Islet precursor cell (in vitro differentiated cells): ENCODE data around the gene GPC3.

ENCODE experiments used
- DNase-seq: peaks from one replicate; pipeline ENCODE4 v3.0.0-alpha.2; 2018

Gene GPC3

DNA sequence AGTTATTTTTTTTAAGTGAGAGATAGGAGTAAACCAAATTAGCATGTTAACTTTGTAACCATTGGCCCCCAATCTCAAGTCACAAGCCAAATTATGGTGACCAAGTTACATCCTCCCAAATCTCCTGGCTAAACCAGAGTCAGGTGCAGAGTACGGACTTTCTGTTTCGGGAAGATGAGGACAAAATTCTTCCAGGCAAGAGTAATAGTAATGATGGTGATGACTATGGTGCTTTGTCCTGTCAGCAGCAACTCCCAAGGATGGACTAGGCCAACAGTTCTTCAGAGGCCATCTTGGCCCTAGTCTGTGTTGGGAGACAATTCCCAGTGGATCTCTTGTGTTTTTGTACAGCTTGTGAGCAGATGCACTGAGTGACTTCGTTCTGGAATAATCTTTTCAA, 148.8 kb downstream of the GPC3 start:
- no peak for DNase-seq

DNA sequence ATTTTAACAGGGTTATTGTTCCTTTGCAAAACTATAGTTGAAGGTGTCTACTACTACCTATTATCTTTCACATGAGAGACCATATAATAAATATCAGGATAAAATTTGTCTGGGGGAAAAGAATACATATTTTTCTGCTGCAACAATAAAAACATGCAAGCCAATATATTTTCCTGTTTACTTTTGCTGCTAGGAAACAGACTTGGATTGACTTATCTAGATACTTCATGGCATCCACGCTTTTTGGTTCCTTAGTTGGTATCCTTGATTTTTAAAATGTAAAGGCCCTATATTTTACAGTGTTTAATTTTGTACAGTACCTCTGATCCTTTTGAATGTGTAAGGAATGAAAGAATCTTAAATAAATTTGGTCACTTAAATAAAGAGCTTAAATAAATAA, 150.6 kb downstream of the GPC3 start:
- DNase-seq: no peak

DNA sequence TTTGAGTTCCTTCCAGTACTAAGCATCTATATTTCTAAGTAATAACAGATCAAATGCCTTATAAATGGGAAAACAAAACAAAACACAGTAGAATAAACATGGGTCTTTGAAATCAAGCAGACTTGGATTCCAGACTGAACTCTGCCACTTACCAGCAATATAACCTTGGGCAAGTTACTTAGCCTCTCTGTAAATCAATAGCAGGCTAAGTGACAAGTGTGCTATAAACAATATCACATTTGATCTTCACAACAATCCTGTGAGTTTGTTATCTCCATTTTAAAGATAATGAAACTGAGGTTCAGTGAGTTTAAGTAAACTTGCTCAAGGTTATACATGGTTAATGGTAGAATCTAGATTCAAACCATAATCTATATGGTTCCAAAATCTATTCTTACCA, 165.8 kb downstream of the GPC3 start:
- no peak for DNase-seq

DNA sequence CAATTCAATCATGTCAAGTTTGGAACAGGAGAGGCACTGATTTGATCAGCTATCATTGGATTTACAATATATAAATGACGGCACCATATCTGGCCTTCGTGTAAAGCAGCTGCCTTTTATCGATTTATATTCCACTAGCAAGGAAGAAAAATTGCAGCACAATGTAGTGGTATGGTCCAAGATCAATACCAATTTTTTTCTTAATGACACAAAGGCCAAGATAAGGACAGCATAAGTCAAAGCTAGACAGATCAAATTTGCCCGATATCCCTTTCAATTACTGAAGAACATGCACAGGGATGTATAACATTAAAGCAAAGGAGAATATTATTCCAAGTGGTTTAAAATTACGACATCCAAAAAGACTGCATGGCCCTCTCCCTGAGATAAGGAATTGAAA, 167.4 kb downstream of the GPC3 start:
- no peak for DNase-seq

DNA sequence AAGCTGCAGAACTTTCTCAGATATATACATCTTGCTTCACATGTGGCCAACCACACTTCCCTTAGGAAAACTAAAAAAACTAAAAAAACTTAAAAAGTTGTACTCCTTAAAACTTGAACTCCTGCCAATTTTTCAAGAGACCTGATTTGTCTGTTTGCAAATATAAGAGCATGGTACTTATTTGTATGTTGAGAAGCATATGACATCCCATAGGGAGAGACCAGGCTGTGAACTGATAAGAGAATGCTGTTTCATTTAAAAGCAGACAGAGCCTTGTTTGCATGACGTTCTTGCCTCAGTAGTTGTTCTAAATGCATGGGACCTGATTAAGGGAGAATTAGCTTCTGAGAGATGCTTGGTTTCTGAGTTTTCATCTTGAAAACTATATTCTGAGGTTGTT, 169.9 kb downstream of the GPC3 start:
- DNase-seq: no peak

DNA sequence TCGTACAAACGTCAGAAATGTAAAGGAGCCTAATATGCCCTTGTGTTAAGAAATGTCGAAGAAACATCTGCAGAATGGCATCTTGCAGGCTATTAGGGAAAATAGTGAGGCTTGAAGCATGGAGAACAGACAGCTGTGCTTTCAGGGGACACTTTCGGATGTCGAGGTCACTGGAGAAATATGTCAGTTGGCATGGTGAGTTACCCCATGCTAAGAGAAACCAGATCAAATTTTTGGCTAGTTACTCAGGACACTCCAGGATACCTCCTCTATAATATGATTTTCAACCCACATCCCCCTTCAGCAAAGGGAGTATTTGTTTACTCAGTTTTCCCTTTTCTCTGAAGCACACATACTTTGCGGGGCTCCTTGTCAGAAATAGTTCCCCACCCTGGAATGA, 171.4 kb downstream of the GPC3 start:
- DNase-seq: no peak

DNA sequence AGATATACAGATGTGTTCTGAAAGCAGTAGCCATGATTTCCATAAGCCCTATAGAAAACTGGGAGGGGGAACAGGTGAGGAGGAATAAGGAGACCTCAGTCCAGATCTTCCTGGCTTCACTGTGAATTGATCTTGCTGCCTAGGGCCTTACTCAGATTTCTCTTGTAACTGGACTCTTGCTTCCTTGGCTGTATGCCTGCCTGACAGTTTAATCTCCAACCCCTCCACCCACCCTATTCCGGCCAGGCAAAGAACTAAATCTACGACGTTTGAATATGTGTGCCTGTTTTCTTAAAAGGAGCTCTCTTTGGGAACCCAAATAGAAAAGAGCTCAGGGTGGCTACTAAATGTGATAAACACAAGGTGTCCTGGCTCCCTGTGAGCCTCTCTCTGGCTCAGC, 173.0 kb downstream of the GPC3 start:
- no peak for DNase-seq

DNA sequence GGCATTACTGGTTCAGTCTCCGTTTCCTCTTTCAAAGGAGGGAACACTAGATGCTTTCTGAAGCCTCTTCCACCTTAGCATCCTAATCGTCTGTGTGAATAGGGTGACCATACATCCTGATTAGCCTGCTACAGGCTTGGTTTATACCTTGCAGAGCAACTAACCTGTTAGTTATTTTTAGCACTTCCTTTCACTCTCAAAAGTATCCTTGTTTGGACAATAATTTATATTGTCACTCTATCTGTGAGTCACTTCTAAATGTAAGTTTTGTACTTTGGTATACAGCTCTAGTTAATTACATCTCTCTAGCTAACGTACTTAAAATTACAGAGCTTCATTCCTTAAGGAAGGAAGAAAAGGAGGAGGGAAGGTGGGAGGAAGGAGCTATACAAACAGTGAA, 174.5 kb downstream of the GPC3 start:
- no peak for DNase-seq

DNA sequence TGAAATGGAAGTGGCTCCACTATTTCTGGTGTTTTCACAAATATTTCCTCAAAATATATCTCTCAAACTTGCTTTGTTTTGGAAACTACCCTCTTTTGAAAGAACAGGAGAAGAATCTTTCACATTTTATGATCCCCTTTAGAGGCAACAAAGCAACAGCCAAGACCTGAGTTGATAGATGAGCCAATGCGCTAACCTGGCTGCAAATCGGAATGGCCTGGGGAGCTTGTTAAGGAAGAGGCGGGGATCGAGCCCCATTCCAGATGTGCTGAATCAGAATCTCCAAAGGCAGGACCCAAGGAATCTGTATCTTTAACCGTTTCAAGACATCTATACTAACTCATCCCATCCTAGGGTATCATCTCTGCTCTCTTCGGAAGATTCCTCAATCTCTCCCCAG, 181.3 kb downstream of the GPC3 start:
- DNase-seq: no peak

DNA sequence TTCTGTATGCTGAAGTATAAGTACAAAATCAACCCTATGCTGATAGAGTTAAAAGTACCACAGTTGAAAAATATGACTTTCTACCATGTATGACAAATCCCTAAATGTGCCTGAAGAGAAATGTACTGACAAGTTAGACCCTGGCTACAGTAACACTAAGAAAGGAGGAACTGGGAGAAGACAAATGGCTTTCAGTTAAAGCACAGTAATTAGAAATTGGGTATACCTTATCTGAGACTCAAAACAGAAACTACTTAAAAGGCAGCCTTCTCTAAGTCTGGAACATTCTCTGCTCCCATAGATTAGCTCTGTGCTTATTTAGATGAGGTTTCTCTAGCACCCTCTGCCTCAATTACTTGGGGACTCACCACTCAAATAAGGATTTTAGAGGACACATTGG, 189.1 kb downstream of the GPC3 start:
- DNase-seq: no peak

DNA sequence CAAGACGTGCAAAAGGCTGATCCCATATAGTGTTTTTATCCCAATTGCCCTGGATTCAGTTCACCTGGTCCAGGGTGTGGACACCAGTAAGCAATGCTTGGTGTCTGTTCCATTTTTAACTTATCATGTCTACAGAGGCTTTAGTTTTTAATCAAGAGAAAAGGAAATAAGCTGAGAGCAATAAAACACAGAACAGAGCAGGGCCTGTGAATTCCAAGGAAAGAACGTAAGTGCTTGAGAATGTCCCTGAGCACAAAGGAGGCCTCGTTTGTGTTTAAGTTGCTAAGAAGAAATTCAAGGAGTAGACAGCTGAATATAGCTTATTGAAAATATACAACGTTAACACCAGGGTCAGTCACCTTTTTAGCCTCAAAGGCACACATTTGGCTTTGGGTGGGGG, 191.3 kb downstream of the GPC3 start:
- DNase-seq: no peak

DNA sequence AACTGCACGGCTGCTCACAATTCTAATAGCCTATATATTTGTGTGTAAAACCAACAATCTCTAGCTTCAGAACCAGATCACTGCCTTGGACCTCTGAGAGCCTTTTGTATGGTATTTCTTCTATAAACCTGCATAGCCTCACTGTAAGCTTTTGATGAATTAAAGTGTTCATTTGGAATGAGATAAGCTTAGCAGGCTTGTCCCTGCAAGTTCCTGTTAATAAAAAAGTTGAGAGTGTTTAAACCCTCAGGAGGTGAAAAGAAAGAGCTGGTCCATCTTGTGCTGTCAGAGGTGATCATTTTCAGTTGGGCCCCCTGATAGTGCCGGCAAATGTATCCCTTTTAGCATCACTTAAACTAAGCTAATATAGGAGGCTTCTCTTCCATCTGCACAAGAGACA, 191.8 kb downstream of the GPC3 start:
- DNase-seq: no peak

DNA sequence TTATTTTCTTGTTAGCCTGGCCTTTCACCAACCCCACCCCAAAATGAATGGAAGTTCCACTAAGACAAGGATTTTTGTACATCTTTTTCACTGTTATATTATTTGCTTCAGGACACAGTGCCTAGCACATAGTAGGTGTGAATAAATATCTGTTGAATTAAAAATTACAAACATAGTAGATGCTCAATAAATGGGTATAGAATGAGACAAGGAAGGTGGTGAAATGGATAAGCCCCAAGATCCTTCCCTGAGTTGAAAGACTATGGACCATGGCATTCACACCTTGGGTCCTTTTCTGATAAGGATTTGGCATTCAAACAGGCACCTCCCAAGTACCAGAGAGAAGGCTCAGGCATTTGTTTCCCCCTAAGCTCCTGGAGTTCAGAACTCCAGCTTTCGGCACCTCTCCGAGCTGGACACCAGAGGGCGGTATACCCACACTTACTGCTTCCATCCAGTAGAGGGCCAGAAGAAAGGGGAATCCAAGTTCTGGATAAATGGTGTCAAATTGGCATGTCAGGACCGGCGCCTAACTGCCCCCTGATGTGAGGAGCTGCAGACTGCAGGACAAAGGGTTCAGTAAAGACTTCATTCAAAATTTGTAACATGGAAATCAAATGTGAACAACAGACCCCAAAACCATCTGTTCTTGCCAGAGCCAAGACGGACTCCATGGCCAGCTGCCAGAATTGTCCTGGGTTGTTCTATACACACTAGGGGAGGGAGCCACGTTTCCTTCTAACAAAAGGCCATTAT, 193.0 kb downstream of the GPC3 start:
- DNase-seq: peak; percentile 79

DNA sequence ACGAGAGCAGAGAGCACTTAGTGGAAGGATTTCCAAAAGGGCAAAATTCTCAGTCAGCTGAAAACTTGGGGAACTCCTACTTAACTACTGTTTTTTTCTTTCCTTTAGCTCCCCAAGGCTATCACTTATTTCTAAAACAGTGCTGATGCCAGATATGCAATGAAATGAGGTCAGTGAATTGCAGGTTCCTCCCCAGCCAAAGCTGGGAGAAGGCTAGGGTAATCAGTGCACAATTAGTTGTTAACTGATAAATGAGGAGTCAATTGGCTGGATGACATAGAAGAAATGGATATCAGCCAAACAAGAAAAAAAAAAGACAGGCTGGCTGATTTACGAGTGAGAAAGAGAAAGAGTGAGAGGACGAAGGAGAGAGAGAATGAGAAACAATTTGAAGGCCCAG, 195.6 kb downstream of the GPC3 start:
- no peak for DNase-seq

DNA sequence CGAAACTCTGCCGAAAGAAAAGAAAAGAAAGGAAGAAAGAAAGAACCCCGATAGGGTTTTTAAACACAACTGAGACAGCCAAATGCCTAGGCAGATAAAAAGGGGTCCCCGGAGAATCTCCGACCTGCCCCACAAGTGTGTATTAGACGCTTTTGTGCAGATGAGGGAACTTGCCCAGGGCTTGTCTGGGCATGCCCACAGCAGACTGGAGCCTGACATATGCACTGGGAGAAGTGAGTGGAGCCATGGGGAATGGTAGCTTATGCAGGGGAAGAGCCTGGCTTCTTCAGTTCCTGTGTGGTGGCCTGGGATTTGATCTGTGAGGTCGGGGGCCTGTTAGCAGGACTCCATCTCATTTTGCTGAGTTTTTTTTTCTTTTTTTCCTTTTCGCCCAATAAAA, 199.0 kb downstream of the GPC3 start:
- no peak for DNase-seq

DNA sequence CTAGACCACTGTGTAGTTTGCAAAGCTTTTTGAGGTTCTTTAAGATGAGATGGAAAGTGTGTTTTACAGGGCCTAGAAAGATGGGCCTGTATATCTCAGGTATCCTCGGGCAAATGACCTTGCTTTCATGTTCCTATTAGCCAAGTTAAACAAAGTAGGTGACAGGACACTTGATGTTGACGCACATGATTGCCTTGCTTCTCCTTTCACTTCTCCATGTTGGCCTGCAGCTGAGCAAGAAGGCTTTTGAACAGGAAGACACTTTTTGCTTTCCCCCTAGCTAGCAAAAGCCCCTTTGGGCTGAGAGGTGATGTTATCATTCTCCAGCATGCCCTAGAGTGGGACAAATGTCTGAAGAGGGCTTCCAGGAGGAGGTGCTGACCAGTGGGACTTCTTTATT, 202.1 kb downstream of the GPC3 start:
- no peak for DNase-seq

DNA sequence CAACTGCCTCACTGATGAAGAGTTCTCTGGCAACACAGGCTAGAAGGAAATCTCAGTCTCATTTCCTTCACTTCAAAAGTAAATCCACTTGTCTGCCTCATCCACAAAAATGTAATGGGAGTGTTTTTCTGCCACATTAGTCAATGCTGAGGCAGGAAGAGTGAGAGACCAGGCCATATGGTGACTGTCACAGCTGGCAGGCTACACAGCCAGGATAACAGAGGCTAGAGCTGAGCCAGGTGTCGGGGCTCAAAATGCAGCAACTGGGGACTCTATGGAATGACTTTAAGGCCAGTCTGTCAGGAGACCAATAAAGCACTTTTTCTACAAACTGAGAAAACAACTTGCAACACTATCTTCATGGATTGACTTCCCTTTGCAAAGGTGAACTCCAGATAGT, 204.2 kb downstream of the GPC3 start:
- no peak for DNase-seq

DNA sequence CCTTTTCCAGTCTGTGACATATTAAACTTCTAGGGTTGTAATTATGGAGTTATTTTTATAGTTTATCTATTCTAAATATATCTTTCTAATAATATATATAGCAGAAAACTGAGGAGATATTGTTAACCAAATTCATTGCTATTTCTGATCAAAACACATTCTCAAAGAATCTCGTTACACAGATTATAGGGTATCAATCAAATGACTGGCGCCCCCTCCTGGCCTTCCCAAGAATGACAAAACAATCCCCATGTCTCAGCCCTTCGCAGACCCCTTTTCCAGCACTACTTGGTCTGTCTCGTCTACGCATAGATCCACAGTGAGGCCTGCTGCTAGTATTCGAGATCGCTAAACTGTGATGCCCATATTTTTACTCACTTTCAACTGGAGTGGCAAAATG, 209.3 kb downstream of the GPC3 start:
- DNase-seq: no peak

DNA sequence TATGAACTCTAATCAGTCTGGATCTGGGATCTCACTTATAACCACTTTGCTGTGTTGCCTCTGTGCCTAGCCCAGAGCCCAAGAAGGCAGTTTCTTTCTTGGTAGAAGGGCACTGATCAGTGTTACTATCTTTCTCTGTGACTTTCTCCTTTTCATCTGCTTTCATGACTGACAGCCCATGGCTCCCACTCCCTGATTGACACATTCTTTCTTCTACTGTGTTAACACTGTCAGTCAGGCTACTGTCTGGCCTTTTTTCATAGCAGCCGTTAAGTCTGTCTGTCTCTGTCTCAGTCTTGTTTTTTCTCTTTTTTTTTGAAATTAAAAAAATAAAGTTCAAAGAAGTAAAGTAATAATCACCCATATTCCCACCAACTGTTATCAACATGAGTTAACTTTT, 210.6 kb downstream of the GPC3 start:
- no peak for DNase-seq

DNA sequence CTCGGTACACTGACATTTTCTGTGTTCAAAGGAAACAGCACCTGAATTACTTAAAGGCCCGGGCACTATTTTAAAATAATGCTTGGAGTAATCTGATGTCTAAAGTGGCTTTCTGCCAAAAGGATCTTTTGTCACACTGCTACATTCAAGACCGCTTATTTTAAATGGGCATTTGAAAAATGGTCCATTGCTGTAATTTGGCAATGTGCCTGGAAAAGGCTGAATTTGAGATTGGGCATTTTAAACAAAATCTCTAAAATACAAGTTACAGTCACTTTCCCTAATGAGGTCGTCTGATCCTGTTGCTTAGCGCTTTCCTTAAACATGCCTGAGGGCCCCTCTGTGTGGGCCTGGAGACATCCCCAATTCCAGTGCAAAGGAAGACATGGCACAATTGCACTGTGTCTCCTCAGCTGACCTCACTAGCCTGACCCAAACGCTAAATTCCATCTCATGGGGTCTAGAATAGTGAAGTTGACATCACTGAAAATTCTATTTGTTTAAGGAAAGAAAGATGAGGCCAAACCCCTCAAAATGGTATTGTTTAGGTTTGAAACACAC, 214.2 kb downstream of the GPC3 start:
- DNase-seq: no peak

DNA sequence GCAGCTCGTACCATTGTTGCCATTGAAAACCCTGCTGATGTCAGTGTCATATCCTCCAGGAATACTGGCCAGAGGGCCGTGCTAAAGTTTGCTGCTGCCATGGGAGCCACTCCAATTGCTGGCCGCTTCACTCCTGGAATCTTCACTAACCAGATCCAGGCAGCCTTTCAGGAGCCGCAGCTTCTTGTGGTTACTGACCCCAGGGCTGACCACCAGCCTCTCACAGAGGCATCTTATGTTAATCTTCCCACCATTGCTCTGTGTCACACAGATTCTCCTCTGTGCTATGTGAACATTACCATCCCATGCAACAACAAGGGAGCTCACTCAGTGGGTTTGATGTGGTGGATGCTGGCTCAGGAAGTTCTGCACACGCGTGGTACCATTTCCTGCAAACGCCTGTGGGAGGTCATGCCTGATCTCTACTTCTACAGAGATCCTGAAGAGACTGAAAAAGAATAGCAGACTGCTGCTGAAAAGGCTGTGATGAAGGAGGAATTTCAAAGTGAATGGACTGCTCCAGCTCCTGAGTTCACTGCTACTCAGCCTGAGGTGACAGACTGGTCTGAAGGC, 222.3 kb downstream of the GPC3 start:
- peak; percentile 83 for DNase-seq

DNA sequence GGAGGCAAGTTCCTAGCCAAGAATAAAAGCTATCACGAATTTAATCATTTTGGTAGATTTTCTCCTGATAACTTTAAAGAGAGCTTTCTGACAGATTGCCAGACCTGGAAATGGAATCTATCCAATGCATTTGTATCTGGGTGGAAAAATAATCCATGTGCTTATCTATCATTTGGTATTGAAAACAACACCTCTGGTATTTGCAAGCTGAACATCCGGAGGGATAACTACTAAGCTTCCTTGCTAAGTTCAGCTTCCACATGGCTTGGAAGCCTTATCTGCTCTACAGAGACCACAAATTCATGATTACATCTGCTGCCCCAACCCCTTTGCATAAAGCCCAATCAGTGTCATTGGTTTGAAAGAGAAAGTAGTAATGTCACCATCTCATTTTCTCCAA, 230.7 kb downstream of the GPC3 start:
- DNase-seq: no peak

DNA sequence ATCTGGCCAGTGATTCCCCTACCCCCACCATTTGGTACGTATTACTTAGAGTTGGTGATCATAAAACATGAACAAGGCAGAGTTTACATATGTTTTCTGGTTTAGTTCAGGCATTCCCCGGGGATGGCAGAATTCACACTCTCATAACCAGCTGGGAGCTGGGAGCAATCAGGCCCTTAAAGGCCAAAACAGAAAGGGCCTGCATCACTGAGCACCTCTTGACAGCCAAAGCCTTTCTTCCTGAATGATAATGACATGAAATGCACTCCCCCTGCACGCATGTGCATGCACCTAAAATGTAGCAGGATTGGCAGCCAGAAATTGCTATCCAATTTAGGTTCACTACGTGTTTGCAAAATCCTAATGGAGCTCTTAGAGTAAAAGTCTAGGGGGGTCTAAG, 235.4 kb downstream of the GPC3 start:
- no peak for DNase-seq

DNA sequence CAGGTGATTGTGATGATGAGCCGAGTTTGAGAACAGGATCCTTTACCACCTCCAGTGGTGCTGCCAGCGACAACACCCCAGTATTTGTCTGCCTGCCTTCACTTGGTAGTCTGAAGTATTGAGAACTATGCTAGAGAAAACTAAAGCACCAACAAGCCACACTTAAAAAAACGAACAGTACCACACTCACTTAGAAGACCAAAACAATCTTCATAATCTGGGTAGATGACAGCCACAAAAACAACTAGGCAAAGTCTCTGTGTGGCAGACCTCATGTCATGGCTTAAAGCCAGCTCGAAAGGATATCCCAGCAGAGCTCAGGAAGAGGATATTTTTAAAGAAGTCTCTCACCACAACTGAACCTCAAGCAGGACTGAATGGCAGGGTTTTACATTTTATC, 236.0 kb downstream of the GPC3 start:
- DNase-seq: no peak

DNA sequence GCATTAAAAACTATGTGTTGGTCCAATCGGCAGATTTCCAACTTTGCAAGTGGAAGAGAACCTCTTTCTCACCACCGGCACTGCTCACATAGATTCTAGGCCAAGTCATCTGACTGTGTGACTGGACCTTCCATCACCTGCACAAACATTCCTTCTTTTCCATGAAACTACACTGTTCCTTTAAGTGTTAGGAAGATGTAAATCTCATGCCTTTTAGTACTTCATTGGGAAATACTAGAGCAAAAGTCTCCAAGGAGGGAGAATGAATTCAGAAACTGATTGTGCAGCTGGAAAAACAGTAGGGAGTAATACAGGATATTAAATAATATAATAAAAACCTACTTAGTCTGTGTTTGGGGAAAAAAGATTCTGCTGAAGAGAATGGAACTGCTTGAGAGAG, 238.2 kb downstream of the GPC3 start:
- DNase-seq: no peak
